H1 (cell line): ENCODE data around the gene NDUFS4.

ENCODE experiments used
- CEBPB ChIP-seq: IDR thresholded peaks from 2 replicates; pipeline ENCODE4 v1.6.1; 2012; ENCODE audit warnings: low read depth, low read length
- EP300 ChIP-seq, 2 experiments: IDR thresholded peaks; 1 replicate in 1 of 2; 2 replicates in 1 of 2; pipeline ENCODE4 v1.6.1; 2011 to 2012; ENCODE audit warnings: low read depth in 2 of 2, low read length in 2 of 2, mild to moderate bottlenecking in 2 of 2, borderline replicate concordance in 1 of 2, inconsistent platforms in 1 of 2, moderate library complexity in 1 of 2
- POLR2A ChIP-seq, 2 experiments: IDR thresholded peaks; 1 replicate in 1 of 2; 2 replicates in 1 of 2; pipeline ENCODE4 v1.6.1; 2011; ENCODE audit warnings: low read depth in 2 of 2, low read length in 2 of 2, mild to moderate bottlenecking in 2 of 2; ENCODE audit errors: control extremely low read depth in 1 of 2
- POLR2AphosphoS5 ChIP-seq: IDR thresholded peaks from 2 replicates; pipeline ENCODE4 v1.6.1; 2011; ENCODE audit warnings: low read depth, low read length
- RNF2 ChIP-seq: fragments of 200-900, 300-1000 bp; sonication (generic); IDR thresholded peaks from 2 replicates; pipeline ENCODE4 v1.7.1; 2016; ENCODE audit warnings: borderline replicate concordance, low read depth, mild to moderate bottlenecking, antibody characterized with exemption, low read length; ENCODE audit not compliant: poor library complexity, severe bottlenecking; ENCODE audit errors: missing control alignments
- SIRT6 ChIP-seq: IDR thresholded peaks from one replicate; pipeline ENCODE4 v1.7.1; 2012; ENCODE audit warnings: low read length, inconsistent platforms
- SUZ12 ChIP-seq: fragments of 200-600 bp; sonication (generic); IDR thresholded peaks from 2 replicates; pipeline ENCODE4 v1.6.1; 2012; ENCODE audit warnings: mild to moderate bottlenecking, inconsistent platforms, low read length, moderate library complexity, mixed read lengths
- TEAD4 ChIP-seq: IDR thresholded peaks from 2 replicates; pipeline ENCODE4 v1.6.1; 2012; ENCODE audit warnings: low read depth, low read length, inconsistent platforms, mixed read lengths
- TF ChIP-seq, protein P1 (sequence below), 3 experiments: IDR thresholded peaks; 1 replicate in 2 of 3; 2 replicates in 1 of 3; pipeline versions ENCODE4 v1.5.1 to v1.6.1; 2011; ENCODE audit warnings: low read length in 3 of 3, mild to moderate bottlenecking in 3 of 3, inconsistent platforms in 2 of 3, low read depth in 1 of 3, moderate library complexity in 1 of 3; ENCODE audit not compliant: insufficient read depth in 1 of 3; ENCODE audit errors: control extremely low read depth in 1 of 3
- TF ChIP-seq, protein P2 (sequence below): IDR thresholded peaks from 2 replicates; pipeline ENCODE4 v1.6.1; 2012; ENCODE audit warnings: inconsistent platforms

DNA sequence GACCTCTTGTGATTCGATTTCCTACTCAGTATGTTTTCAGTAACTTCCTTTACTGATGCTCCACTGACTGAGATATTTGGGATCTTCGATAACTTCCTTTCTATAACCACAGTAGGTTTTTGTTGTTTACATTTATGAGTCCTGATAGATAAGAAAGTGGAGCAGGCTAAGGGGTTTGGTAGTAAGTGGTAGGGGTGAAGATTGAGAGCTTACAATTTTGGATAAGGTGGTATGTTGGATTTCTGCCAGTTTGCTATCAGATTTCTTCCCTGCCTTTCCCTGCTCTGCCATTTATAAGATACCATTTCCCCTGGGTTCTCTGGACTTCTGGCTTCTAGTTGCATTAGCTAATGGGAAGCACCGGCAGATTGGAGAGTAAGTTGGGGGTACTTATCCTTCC is 7.9 kb upstream of the NDUFS4 start:
- TF ChIP-seq POLR2A (IDR thresholded peaks at IDR 0.05; ENCODE audit: control extremely low read depth in 1 of 2, low read depth in 2 of 2, low read length in 2 of 2) (no peak), SUZ12 (no peak), RNF2 (no peak), POLR2AphosphoS5 (no peak), EP300 (IDR thresholded peaks at IDR 0.05; ENCODE audit: borderline replicate concordance in 1 of 2, low read depth in 2 of 2, low read length in 2 of 2) (no peak), CEBPB (no peak), TEAD4 (no peak), SIRT6 (no peak)
- TF ChIP-seq, protein P1, sequence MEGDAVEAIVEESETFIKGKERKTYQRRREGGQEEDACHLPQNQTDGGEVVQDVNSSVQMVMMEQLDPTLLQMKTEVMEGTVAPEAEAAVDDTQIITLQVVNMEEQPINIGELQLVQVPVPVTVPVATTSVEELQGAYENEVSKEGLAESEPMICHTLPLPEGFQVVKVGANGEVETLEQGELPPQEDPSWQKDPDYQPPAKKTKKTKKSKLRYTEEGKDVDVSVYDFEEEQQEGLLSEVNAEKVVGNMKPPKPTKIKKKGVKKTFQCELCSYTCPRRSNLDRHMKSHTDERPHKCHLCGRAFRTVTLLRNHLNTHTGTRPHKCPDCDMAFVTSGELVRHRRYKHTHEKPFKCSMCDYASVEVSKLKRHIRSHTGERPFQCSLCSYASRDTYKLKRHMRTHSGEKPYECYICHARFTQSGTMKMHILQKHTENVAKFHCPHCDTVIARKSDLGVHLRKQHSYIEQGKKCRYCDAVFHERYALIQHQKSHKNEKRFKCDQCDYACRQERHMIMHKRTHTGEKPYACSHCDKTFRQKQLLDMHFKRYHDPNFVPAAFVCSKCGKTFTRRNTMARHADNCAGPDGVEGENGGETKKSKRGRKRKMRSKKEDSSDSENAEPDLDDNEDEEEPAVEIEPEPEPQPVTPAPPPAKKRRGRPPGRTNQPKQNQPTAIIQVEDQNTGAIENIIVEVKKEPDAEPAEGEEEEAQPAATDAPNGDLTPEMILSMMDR (IDR thresholded peaks at IDR 0.05; ENCODE audit: control extremely low read depth in 1 of 3, insufficient read depth in 1 of 3, low read depth in 1 of 3, low read length in 3 of 3) = no peak
- TF ChIP-seq, protein P2, sequence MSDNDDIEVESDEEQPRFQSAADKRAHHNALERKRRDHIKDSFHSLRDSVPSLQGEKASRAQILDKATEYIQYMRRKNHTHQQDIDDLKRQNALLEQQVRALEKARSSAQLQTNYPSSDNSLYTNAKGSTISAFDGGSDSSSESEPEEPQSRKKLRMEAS = no peak
